Measurements from ENCODE around the gene RNASEH2B.

Gene RNASEH2B

DNA sequence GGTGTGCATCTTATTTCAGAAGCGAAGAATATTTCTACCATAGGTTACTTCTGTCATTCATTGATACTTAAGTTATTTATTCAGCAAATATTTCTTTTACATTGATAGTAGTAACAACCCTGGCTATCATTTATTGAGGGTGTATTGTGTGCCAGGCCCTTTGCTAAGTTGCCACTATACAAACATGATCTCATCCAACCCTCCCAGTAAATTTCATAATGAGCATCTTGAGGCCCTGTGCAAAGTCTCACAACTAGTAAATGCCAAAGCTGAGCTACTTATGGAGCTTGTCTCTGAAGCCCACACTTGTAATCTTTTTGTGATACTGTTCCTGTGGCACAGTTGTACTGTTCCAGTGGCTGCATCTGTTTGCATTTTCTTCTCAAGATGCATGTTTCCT is 36.1 kb downstream of the RNASEH2B start:
- DNase-seq (ENCODE audit: low read depth in 1 of 2, low spot score in 1 of 2), result no peak
- no peak overlapping the region for H3K4me3 ChIP-seq (replicated peaks; ENCODE audit: insufficient read depth, low read length)
- H3K27ac ChIP-seq (replicated peaks), result no peak overlapping the region
- TF ChIP-seq GABPA (IDR thresholded peaks at IDR 0.05; ENCODE audit: low read depth) (no peak), CTCF (IDR thresholded peaks at IDR 0.05; ENCODE audit: insufficient read depth, low read length) (no peak), SPI1 (IDR thresholded peaks at IDR 0.05; ENCODE audit: borderline replicate concordance, low read depth) (no peak), POLR2AphosphoS5 (IDR thresholded peaks at IDR 0.05; ENCODE audit: low read depth) (no peak)
- TF ChIP-seq, protein P1, sequence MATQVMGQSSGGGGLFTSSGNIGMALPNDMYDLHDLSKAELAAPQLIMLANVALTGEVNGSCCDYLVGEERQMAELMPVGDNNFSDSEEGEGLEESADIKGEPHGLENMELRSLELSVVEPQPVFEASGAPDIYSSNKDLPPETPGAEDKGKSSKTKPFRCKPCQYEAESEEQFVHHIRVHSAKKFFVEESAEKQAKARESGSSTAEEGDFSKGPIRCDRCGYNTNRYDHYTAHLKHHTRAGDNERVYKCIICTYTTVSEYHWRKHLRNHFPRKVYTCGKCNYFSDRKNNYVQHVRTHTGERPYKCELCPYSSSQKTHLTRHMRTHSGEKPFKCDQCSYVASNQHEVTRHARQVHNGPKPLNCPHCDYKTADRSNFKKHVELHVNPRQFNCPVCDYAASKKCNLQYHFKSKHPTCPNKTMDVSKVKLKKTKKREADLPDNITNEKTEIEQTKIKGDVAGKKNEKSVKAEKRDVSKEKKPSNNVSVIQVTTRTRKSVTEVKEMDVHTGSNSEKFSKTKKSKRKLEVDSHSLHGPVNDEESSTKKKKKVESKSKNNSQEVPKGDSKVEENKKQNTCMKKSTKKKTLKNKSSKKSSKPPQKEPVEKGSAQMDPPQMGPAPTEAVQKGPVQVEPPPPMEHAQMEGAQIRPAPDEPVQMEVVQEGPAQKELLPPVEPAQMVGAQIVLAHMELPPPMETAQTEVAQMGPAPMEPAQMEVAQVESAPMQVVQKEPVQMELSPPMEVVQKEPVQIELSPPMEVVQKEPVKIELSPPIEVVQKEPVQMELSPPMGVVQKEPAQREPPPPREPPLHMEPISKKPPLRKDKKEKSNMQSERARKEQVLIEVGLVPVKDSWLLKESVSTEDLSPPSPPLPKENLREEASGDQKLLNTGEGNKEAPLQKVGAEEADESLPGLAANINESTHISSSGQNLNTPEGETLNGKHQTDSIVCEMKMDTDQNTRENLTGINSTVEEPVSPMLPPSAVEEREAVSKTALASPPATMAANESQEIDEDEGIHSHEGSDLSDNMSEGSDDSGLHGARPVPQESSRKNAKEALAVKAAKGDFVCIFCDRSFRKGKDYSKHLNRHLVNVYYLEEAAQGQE (IDR thresholded peaks at IDR 0.05; ENCODE audit: insufficient replicate concordance, low read depth), result no peak
- no peaks in the 10 kb centered on the region for H3K27me3 ChIP-seq (ENCODE audit: insufficient read depth, poor library complexity, severe bottlenecking)

DNA sequence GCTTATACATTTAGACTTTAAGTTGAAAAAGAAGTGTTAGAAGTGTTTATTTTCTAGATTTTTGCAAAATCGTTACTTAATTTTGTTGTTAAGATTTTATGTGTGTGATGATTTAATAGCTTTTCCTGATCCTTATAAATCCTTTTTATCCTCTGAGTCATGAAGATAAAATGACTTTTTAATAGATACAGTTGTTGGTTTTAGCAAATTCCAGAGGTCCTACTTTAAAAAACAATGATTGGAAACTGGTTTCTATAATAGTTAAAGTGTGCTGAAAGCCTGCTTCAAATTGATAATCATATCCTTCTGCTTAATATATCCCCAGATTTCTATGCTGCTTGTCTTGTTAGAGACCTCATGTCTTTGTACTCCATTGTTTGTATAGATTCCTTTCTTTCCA is 39.0 kb downstream of the RNASEH2B start:
- H3K27me3 ChIP-seq (ENCODE audit: insufficient read depth, poor library complexity, severe bottlenecking), result no peaks in the 10 kb centered on the region
- H3K4me3 ChIP-seq (replicated peaks; ENCODE audit: insufficient read depth, low read length), result no peak overlapping the region
- TF ChIP-seq, protein P1 (IDR thresholded peaks at IDR 0.05; ENCODE audit: insufficient replicate concordance, low read depth), result no peak
- TF ChIP-seq SPI1 (IDR thresholded peaks at IDR 0.05; ENCODE audit: borderline replicate concordance, low read depth) (no peak), GABPA (IDR thresholded peaks at IDR 0.05; ENCODE audit: low read depth) (no peak), CTCF (IDR thresholded peaks at IDR 0.05; ENCODE audit: insufficient read depth, low read length) (no peak), POLR2AphosphoS5 (IDR thresholded peaks at IDR 0.05; ENCODE audit: low read depth) (no peak)
- no peak overlapping the region for H3K27ac ChIP-seq (replicated peaks)
- no peak for DNase-seq (ENCODE audit: low read depth in 1 of 2, low spot score in 1 of 2)

GRCh38 chr13:50950849-50951248 is 41.3 kb downstream of the RNASEH2B start:
- DNase-seq (ENCODE audit: low read depth in 1 of 2, low spot score in 1 of 2), result no peak
- Histone ChIP-seq H3K27ac (replicated peaks) (no peak overlapping the region), H3K4me3 (replicated peaks; ENCODE audit: insufficient read depth, low read length) (no peak overlapping the region), H3K27me3 (ENCODE audit: insufficient read depth, poor library complexity, severe bottlenecking) (no peaks in the 10 kb centered on the region)
- no peak for TF ChIP-seq SPI1 (IDR thresholded peaks at IDR 0.05; ENCODE audit: borderline replicate concordance, low read depth)
- TF ChIP-seq, protein P1 (IDR thresholded peaks at IDR 0.05; ENCODE audit: insufficient replicate concordance, low read depth), result no peak
- no peak for TF ChIP-seq POLR2AphosphoS5 (IDR thresholded peaks at IDR 0.05; ENCODE audit: low read depth)
- no peak for TF ChIP-seq CTCF (IDR thresholded peaks at IDR 0.05; ENCODE audit: insufficient read depth, low read length)
- no peak for TF ChIP-seq GABPA (IDR thresholded peaks at IDR 0.05; ENCODE audit: low read depth)

Data from HL-60 (cell line).